Mammary epithelial cell (primary cell): ENCODE results near the gene ESRP2.

Experiments
- EZH2 ChIP-seq: IDR thresholded peaks from 2 replicates; pipeline ENCODE4 v1.6.1; 2012; ENCODE audit warnings: low read length, inconsistent platforms, borderline replicate concordance
- TF ChIP-seq, protein P1 (sequence below), 2 donors: IDR thresholded peaks in 1 of 2; conservative IDR thresholded peaks in 1 of 2; 2 replicates each; pipeline ENCODE4 v1.5.1; 2011 to 2012; ENCODE audit warnings: inconsistent platforms in 2 of 2, low read length in 2 of 2, mild to moderate bottlenecking in 2 of 2, control low read depth in 1 of 2, low read depth in 1 of 2; ENCODE audit not compliant: insufficient read depth in 1 of 2; ENCODE audit errors: extremely low read depth in 1 of 2

DNA sequence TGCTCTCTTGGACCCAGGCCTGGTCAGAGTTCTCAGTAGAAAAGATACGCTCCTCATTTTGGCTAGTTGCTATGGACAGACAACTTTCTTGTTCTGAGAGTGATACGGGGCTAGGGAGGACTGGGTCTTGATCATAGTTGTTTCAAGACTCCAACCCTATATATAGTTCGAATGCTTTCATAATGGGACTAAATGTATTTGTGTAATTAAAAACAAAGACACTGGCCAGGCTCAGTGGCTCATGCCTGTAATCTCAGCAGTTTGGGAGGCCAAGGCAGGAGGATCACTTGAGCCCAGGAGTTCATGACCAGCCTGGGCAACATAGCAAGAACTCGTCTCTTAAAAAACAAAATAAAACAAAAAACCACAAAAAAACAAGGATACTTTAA lies 46.1 kb upstream of the ESRP2 start:
- TF ChIP-seq, protein P1, sequence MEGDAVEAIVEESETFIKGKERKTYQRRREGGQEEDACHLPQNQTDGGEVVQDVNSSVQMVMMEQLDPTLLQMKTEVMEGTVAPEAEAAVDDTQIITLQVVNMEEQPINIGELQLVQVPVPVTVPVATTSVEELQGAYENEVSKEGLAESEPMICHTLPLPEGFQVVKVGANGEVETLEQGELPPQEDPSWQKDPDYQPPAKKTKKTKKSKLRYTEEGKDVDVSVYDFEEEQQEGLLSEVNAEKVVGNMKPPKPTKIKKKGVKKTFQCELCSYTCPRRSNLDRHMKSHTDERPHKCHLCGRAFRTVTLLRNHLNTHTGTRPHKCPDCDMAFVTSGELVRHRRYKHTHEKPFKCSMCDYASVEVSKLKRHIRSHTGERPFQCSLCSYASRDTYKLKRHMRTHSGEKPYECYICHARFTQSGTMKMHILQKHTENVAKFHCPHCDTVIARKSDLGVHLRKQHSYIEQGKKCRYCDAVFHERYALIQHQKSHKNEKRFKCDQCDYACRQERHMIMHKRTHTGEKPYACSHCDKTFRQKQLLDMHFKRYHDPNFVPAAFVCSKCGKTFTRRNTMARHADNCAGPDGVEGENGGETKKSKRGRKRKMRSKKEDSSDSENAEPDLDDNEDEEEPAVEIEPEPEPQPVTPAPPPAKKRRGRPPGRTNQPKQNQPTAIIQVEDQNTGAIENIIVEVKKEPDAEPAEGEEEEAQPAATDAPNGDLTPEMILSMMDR (conservative IDR thresholded peaks at IDR 0.05 in 1 of 2, IDR thresholded peaks at IDR 0.05 in 1 of 2; ENCODE audit: extremely low read depth in 1 of 2, insufficient read depth in 1 of 2, low read depth in 1 of 2, low read length in 2 of 2), result no peak
- TF ChIP-seq EZH2, result no peak
